Upper lobe of left lung (tissue), 6 donors: Measurements from ENCODE around the gene FAR1. TPM values are rescaled to one million over a fixed set of nuclear protein-coding genes. Genes with fewer than 3 reads are reported as not detected.

ENCODE experiments used
- ATAC-seq, 2 donors: fragments of 200-7000 bp; cut with Tn5 transposase; one replicate each; pipeline ENCODE4 v1.9.1; 2022; ENCODE audit warnings: mild to moderate bottlenecking in 2 of 2, moderate library complexity in 2 of 2; ENCODE audit not compliant: low FRiP score in 2 of 2
- DNase-seq, 2 donors: peaks; one replicate each; pipeline ENCODE4 v3.0.0-alpha.2; 2019 to 2020
- H3K27ac ChIP-seq, 4 donors: fragments of 200-600 bp; sonication (generic); one replicate each; pipeline ENCODE4 v1.5.1; 2016 to 2019
- H3K27me3 ChIP-seq, 4 donors: fragments of 200-600 bp; sonication (generic); one replicate each; pipeline ENCODE4 v1.5.1; 2017 to 2019
- H3K36me3 ChIP-seq, 4 donors: fragments of 200-600 bp; sonication (generic); one replicate each; pipeline ENCODE4 v1.5.1; 2016 to 2019
- H3K4me1 ChIP-seq, 4 donors: fragments of 200-600 bp; sonication (generic); one replicate each; pipeline ENCODE4 v1.5.1; 2018 to 2019
- H3K4me3 ChIP-seq, 4 donors: fragments of 200-600 bp; sonication (generic); one replicate each; pipeline ENCODE4 v1.5.1; 2017 to 2019; ENCODE audit warnings: mild to moderate bottlenecking in 2 of 4, moderate library complexity in 1 of 4
- H3K9me3 ChIP-seq, 4 donors: fragments of 200-600 bp; sonication (generic); one replicate each; pipeline ENCODE4 v1.5.1; 2018 to 2019
- EP300 ChIP-seq, 4 donors: sonication (generic); formaldehyde crosslinking; IDR thresholded peaks; one replicate each; pipeline ENCODE4 v1.5.1; 2017; ENCODE audit warnings: antibody characterized with exemption in 4 of 4, control low read depth in 2 of 4
- POLR2A ChIP-seq, 4 donors: fragments of 450-650 bp; IDR thresholded peaks; one replicate each; pipeline ENCODE4 v1.5.1; 2016 to 2017; ENCODE audit warnings: antibody characterized with exemption in 4 of 4, mild to moderate bottlenecking in 2 of 4
- POLR2AphosphoS5 ChIP-seq, 2 donors: sonication (generic); formaldehyde crosslinking; IDR thresholded peaks; one replicate each; pipeline ENCODE4 v1.5.1; 2017; ENCODE audit warnings: antibody characterized with exemption in 2 of 2
- WGBS, 2 donors: methylation state at CpG; one replicate each; pipeline ENCODE4 v1.1.5; 2017 to 2018; 5-methylcytosine and 5-hydroxymethylcytosine counted together
- total RNA-seq, 6 donors: library from RNA; depleted of rRNA in 4 of 6; stranded (reverse); fragments of >200 nt in 4 of 6; gene quantifications; one replicate each; pipeline versions ENCODE4 v1.1.0 to v1.2.1, GENCODE V29; 2016 to 2021
- TF ChIP-seq, protein P1 (sequence below), 6 experiments: fragments of 450-650 bp in 4 of 6; fragments of 200-600 bp in 2 of 6; sonication (generic) in 2 of 6; IDR thresholded peaks; one replicate each; pipeline ENCODE4 v1.5.1; 2016 to 2019; ENCODE audit warnings: antibody characterized with exemption in 6 of 6
- donor health status: DM: no; HTN: no; CAD: no; lungs with moderate emphysema.
- donor health status: DM: no; HTN: yes; CAD: no; lungs with severe emphysema.

The FAR1 gene
- total RNA-seq, 6 donors from 2014 or later, result 45.1 to 74.4 (median 47.9) TPM

DNA sequence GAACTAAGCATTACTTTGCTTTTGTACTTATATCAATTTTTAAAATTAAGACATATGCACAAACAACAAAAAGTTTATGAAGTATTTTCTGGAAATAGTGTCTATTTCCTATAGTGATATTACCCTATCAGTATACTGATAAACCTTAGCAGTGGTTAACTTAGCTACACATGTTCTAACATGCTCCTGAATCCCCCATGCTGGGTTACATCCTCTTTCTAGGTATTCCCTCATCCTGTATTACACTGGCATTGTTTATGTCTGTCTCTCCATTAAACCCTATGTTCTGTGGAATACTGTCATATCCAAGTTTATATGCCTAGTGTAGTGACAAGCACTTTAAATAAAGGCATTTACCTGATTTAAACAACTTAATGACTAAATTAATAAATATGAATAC lies 1.8 kb upstream of the FAR1 start:
- H3K36me3 ChIP-seq, result no peaks in the 10 kb centered on the region
- no peak for DNase-seq
- H3K4me3 ChIP-seq, result no peak overlapping the region
- no peaks in the 10 kb centered on the region for H3K27me3 ChIP-seq
- TF ChIP-seq, protein P1, sequence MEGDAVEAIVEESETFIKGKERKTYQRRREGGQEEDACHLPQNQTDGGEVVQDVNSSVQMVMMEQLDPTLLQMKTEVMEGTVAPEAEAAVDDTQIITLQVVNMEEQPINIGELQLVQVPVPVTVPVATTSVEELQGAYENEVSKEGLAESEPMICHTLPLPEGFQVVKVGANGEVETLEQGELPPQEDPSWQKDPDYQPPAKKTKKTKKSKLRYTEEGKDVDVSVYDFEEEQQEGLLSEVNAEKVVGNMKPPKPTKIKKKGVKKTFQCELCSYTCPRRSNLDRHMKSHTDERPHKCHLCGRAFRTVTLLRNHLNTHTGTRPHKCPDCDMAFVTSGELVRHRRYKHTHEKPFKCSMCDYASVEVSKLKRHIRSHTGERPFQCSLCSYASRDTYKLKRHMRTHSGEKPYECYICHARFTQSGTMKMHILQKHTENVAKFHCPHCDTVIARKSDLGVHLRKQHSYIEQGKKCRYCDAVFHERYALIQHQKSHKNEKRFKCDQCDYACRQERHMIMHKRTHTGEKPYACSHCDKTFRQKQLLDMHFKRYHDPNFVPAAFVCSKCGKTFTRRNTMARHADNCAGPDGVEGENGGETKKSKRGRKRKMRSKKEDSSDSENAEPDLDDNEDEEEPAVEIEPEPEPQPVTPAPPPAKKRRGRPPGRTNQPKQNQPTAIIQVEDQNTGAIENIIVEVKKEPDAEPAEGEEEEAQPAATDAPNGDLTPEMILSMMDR (IDR thresholded peaks at IDR 0.05), result no peak
- TF ChIP-seq POLR2A (IDR thresholded peaks at IDR 0.05) (no peak), POLR2AphosphoS5 (IDR thresholded peaks at IDR 0.05) (no peak), EP300 (IDR thresholded peaks at IDR 0.05) (no peak)
- H3K27ac ChIP-seq, result no peak overlapping the region
- peaks cover 17 to 28% (median 21%) of the 10 kb centered on the region in 4 donors for H3K4me1 ChIP-seq
- no peak for ATAC-seq
- no peaks in the 10 kb centered on the region for H3K9me3 ChIP-seq

DNA sequence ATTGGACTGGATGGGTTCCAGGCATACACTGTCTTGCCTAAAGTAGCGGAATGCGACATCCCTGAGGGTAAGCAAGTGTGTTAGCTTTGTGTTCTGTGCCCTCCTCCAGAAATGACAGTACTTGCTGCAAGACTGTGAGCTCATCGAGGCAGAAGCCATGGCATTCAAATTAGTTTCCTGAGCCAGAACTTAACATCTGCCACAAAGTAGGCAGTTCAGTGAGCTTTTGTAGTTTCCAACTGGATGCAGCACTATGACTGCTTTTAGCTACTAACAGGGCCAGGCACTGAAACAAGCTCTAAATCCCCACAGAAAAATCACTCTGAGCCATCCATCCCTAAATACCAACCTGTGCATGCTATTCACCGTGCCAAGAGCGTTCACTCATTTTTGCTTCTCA lies 1.2 kb upstream of the FAR1 start:
- Histone ChIP-seq H3K27ac (no peak overlapping the region), H3K27me3 (no peaks in the 10 kb centered on the region), H3K4me1 (peaks cover 17 to 28% (median 23%) of the 10 kb centered on the region in 4 donors), H3K4me3 (peak overlapping the region in 2 of 4 donors; percentile 81 to 98), H3K9me3 (no peaks in the 10 kb centered on the region), H3K36me3 (no peaks in the 10 kb centered on the region)
- no peak for ATAC-seq
- no peak for TF ChIP-seq POLR2A (IDR thresholded peaks at IDR 0.05)
- TF ChIP-seq EP300 (IDR thresholded peaks at IDR 0.05), result no peak
- TF ChIP-seq POLR2AphosphoS5 (IDR thresholded peaks at IDR 0.05), result no peak
- TF ChIP-seq, protein P1 (IDR thresholded peaks at IDR 0.05), result no peak
- DNase-seq, result no peak
- 67 to 70% methylated on average over 4 to 5 of the region's 5 CpGs for WGBS, 2 donors

DNA sequence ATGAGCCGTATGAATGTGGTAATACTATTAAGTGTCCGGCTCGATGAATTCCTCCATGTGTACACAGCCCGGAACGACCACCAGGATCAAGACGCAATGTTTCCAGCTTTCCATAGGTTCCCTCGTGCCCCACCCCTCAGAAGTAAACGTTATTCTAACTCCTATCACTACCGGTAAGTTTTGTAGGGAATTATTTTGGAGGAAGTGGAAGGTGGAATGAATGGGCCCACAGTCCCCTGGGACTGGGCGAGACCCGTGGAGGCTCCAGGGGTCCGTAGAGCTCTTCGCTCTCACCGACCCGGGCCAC lies 720 bp upstream of the FAR1 start:
- no peaks in the 10 kb centered on the region for H3K36me3 ChIP-seq
- peaks cover 17 to 28% (median 24%) of the 10 kb centered on the region in 4 donors for H3K4me1 ChIP-seq
- TF ChIP-seq POLR2A (IDR thresholded peaks at IDR 0.05), result no peak
- TF ChIP-seq, protein P1 (IDR thresholded peaks at IDR 0.05), result no peak
- TF ChIP-seq EP300 (IDR thresholded peaks at IDR 0.05), result no peak
- no peak for TF ChIP-seq POLR2AphosphoS5 (IDR thresholded peaks at IDR 0.05)
- no peaks in the 10 kb centered on the region for H3K27me3 ChIP-seq
- 5 to 7% methylated on average over 13 to 15 of the region's 15 CpGs for WGBS, 2 donors
- peak in 1 of 2 donors; percentile 1 for ATAC-seq
- H3K27ac ChIP-seq, result peak overlapping the region; percentile 71 to 95 (median 84)
- DNase-seq, result no peak
- H3K4me3 ChIP-seq, result peak overlapping the region; percentile 46 to 98 (median 84)
- H3K9me3 ChIP-seq, result no peaks in the 10 kb centered on the region

DNA sequence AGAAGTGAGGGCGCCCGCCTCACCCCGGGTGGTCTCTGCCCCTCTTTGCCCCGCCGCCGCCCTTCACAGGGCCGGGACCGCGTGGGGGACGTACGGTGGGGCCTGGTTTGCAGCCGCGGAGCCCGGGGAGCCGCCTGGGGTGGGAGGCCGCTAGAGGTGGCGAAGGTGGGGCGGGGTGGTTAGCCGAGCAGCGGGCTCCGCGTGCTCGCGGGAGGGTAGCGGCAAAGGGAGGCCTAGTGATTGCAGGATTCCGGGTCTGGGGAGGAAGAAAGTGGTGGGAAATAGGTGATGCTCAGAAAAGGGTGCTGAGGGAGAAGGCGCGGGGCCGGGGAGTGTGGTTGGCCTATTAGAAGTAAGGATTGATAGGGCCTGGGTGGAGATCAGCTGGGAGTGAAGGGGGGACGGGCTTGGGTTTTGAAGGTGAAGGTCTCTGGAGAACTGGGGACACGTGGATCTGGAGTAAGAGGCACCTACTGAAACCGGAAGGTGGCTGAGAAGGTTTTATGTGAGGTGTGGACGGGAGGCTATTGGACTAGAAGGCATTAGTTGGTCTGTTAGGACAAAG lies 571 bp downstream of the FAR1 start:
- TF ChIP-seq POLR2AphosphoS5 (IDR thresholded peaks at IDR 0.05) (no peak), POLR2A (IDR thresholded peaks at IDR 0.05) (no peak), EP300 (IDR thresholded peaks at IDR 0.05) (no peak)
- TF ChIP-seq, protein P1 (IDR thresholded peaks at IDR 0.05), result no peak
- H3K27ac ChIP-seq, result peak overlapping the region; percentile 86 to 95 (median 90)
- peaks cover 17 to 28% (median 24%) of the 10 kb centered on the region in 4 donors for H3K4me1 ChIP-seq
- DNase-seq (peak in 1 of 2 donors; percentile 55), ATAC-seq (peak; percentile 37 to 50)
- H3K36me3 ChIP-seq, result no peaks in the 10 kb centered on the region
- H3K27me3 ChIP-seq, result no peaks in the 10 kb centered on the region
- H3K4me3 ChIP-seq, result peak overlapping the region; percentile 81 to 98 (median 86)
- H3K9me3 ChIP-seq, result no peaks in the 10 kb centered on the region
- 0 to 1% methylated on average over 24 to 31 of the region's 33 CpGs for WGBS, 2 donors
